Testis (tissue), 2 donors: ENCODE measurements around the gene DELE1.

Experiments used
- CTCF ChIP-seq, 3 experiments: fragments of 450-650 bp in 2 of 3; fragments of 200-600 bp in 1 of 3; sonication (generic) in 1 of 3; IDR thresholded peaks; one replicate each; pipeline ENCODE4 v1.5.1; 2016 to 2019; ENCODE audit warnings: antibody characterized with exemption in 3 of 3, mild to moderate bottlenecking in 2 of 3, moderate library complexity in 1 of 3
- POLR2A ChIP-seq: fragments of 450-650 bp; IDR thresholded peaks from one replicate; pipeline ENCODE4 v1.6.1; 2017; ENCODE audit warnings: antibody characterized with exemption, mild to moderate bottlenecking, moderate library complexity

DNA sequence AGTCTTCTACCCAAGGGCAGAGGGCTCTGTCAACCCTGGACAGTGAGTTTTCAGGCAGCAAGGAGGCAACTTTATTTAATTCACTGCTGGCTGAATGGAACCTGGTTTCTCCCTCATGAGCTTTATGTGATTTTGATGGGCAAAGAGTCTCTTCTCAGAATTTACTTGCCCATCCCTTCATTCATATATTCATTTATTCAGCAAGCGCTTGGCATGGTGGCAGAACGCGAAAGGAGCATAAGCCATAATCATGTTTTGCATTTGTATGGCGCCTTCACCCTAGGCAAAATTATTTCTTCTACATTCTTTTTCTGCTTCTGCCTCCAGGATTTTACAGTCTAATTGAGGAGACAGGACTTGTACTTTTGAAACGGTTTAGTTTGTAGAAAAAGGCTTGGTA lies 8.0 kb downstream of the DELE1 start:
- TF ChIP-seq CTCF (IDR thresholded peaks at IDR 0.05) = no peak
- no peak for TF ChIP-seq POLR2A
